ENCODE measurements around the gene CPT1C.
A peak's percentile ranks its signal among the peaks of the same experiment; 100 is the strongest.

CPT1C gene

GRCh38 chr19:49660338-49660961, 30.5 kb upstream of the CPT1C start:
- no peak for DNase-seq (ENCODE audit: low read depth)

DNA sequence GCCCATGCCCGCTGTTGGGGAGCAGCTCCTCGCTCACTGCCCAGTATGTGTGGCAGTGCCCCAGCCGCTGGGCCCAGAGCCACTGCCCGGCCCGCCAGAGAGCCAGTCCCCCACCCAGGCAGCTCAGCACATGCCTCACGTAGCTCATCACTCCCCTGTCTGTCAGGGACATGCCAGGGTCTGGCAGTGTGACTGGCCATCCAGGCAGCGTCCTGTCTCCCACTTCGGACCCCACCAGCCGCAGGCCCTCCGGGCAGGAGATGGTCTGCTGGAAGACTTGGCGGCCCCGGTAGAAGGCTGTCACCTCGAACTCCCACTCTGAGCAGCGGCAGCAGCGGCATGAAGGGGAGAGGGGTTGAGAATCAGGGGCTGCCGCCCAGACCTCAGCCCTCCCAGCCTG, 28.9 kb upstream of the CPT1C start:
- DNase-seq (ENCODE audit: low read depth) = no peak

DNA sequence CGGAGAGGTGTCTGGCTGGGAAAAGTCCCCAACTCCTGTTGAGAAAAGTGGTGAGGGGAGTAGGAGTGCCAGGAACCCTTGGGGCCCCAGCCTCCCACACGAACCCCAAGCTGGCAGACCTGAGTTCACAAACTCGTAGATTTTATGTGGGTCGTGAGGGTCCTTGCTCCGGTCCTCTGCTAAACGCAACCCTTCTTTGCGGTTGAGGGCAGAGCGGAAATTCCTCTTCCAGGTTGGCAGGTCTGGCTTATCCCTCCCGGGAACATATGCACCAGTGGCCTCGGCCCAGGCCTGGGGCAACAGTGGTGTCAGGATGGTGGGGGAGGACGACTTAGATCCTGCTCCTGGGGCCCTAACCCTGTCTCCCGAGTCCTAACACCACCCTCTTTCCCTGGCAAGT, 27.7 kb upstream of the CPT1C start:
- DNase-seq (ENCODE audit: low read depth) = no peak

- DNase-seq (ENCODE audit: low read depth) = peak; percentile 64
Observed at GRCh38 chr19:49664171-49665035, 26.5 kb upstream of the CPT1C start.

GRCh38 chr19:49665036-49665350, 25.9 kb upstream of the CPT1C start:
- DNase-seq (ENCODE audit: low read depth) = no peak

DNA sequence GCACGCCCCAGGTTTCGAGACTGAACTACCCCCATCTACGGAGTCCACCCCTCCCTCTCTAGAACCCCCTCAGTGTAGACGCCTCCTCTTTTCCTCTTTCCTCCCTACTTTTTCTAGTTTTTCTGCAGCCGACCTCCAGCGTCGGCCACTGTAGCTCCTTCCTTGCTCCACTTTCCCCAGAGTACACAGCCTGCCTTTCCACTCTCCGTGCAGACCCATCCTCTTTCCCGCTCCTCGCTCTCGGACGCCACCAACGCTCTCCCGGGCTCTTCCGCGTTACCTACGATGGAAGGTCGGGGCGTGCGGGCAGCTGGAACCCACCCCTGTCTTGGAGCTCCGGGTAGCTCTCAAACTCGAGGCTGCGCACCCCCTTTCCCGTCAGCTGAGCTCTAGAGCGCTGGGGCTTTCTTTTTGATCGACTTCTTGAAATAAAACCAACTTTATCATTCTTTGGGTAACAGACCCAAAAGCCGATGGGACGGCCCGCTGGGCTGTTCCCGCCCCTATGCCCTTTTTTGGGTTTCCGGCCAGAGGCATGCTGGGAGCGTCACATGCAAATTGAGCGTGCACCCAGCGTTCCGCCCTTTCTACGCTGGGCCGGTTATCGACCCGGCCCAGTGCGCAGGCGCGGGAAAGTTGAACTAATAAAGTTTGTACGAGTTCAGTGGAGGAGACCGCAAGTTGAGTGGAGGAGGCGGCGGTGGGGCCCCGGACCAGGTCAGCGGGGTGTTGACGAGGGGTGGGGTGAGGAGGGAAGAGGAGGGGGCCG, 25.4 kb upstream of the CPT1C start, which contains the start of the genes BCL2L12 and IRF3:
TSS of gene BCL2L12 (plus strand) at position 583 of the 769 bp plus-strand sequence. CDS start 760 bp downstream, outside the sequence.
TSS of gene IRF3 (minus strand) at position 507 of the 769 bp plus-strand sequence. CDS start 1,019 bp downstream, outside the sequence.
- DNase-seq (ENCODE audit: low read depth) = peak; percentile 90

GRCh38 chr19:49666120-49666444, 24.8 kb upstream of the CPT1C start:
- DNase-seq (ENCODE audit: low read depth) = no peak

DNA sequence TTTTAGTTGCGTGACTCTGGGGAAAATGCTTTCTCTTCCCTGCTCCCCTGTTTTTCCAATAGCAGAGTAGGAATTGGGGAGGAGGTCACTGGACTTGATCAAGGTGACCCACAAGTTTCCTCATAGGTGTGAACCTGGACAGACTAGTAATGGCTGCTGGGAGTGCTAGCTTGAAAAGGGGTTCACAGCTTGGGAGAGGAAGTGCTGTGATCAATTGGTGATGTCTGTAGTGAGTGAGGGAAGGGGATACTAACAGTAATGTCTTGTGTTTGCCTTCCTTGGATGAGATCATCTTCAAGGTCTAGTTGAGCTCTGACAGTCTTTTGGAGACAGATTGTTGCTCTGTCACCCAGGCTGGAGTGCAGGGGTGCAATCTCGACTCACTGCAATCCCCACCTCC, 23.4 kb upstream of the CPT1C start:
- no peak for DNase-seq (ENCODE audit: low read depth)

GRCh38 chr19:49669516-49669915, 21.4 kb upstream of the CPT1C start:
- DNase-seq (ENCODE audit: low read depth) = no peak

- DNase-seq (ENCODE audit: low read depth) = peak; percentile 46
Observed at GRCh38 chr19:49672131-49672919, 18.6 kb upstream of the CPT1C start.

- peak; percentile 96 for DNase-seq (ENCODE audit: low read depth)
Observed at GRCh38 chr19:49676136-49676783, 14.7 kb upstream of the CPT1C start.

GRCh38 chr19:49676784-49677230, 14.1 kb upstream of the CPT1C start:
- peak; percentile 100 for DNase-seq (ENCODE audit: low read depth)

DNA sequence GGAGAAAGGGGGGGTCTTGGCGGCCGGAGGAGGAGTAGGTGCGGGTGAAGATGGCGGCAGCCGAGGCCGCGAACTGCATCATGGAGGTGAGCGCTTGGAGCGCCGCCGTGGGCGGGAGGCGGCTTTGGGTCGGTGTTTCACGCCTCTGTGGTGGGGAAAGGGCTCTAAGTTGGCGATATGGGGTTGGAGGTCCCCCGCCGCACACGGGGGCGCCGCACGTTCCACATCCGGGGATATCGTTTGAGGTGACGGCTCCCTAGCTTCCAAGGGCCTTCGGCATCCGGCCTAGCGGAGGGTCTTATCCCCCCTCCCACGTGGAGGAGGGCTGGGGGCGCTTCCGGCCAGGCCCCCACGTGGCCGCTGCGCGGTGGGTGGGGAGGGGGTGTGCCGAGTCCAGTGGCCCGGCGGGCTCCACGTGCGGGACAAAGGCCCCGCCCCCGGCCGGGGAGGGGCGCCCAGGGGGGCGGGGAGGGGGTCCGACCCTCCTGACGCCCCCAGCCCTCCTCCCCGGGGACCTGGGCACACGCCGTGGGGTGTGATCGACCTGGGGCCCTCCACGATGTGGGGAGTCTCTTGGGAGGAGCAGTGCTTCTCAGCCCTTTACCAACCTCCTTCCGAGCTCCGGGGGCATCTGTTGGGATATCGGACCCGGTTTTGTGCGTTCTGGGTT, 13.6 kb upstream of the CPT1C start, which contains the start of gene PRMT1:
TSS of gene PRMT1 (plus strand) at position 41 of the 670 bp plus-strand sequence. CDS start at position 51, 10 bp downstream.
- no peak for DNase-seq (ENCODE audit: low read depth)

DNA sequence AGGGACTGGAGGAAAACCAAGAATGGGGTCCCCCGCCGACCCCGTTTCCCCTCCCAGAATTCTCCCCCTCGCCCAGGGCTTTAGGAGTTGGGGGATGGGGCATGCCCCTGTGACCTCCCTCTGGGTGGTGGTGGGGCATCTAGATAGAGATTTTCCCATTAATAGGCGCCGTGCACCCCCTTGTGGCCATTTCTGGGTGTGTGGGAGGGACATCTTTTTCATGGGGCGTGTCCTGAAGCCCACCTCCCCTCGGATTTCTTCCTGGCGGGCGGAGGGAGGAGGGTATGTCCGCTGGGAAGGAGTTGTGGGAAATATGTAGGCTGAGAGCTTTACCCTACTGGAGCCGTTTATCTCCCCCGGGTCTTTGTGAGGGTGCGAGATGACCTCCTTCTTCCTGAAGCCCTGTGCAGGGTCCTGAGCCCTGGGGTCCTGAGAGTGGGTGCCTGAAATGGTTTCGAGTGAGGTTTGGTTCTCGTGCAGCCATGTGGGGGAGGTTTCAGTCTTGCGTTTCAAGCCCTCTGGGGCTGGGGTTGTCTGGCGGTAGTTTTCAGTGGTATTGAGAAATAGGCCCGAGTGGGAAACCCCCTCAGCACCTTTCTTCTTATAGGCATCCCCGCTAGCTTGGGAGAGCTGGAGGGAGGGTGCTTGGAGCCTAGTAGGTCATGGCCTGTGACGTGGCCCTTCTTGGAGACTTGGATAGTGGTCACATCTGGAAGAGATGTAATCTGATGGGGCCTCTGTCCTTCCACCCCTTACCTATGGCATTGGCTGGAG, 12.8 kb upstream of the CPT1C start:
- DNase-seq (ENCODE audit: low read depth) = peak; percentile 72

- no peak for DNase-seq (ENCODE audit: low read depth)
Observed at GRCh38 chr19:49678985-49679770, 11.7 kb upstream of the CPT1C start.

- no peak for DNase-seq (ENCODE audit: low read depth)
Observed at GRCh38 chr19:49679771-49680413, 11.0 kb upstream of the CPT1C start.

DNA sequence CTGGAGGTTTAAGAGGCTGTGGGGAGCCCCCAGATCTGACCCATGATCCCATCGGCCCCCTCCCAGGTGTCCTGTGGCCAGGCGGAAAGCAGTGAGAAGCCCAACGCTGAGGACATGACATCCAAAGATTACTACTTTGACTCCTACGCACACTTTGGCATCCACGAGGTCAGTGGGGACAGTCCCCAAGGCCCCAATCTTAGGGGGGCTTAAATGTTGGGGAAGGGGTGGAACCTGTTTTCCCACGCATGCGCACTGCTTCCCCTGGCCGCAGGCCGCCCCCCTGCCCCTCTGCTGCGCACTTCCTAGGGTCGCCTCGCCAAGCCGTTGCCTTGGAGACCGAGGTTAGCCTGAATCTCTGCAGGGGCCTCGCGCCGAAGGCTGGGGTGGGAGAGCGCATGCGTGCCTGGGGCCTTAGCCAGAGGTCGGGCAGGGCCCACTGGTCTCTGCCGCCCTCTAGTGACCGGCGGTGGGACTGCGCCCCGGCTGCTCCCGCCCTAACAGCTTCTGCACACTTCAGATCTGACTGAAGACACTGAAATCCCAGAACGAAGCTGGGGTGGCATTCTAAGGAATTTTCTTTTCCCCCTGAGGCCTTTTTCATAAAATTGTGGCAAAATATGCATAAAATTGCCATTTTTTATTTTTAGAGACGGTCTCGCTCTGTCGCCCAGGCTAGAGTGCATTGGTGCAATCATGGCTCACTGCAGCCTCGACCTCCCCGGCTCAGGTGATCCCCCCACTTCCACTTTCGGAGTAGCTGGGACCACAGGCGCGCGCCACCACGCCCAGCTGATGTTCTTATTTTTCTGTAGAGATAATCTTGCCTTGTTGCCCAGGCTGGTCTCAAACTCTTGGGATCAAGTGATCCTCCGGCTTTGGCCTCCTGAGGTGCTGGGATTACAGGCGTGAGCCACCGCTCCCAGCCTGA, 10.2 kb upstream of the CPT1C start:
- peak; percentile 67 for DNase-seq (ENCODE audit: low read depth)
